Fibroblast of the conjunctiva (primary cell): Measurements from ENCODE around the gene ZNF471.

Experiments used
- DNase-seq: peaks from one replicate; pipeline ENCODE4 v3.0.0-alpha.2; 2010; ENCODE audit warnings: low read depth

ZNF471 gene

DNA sequence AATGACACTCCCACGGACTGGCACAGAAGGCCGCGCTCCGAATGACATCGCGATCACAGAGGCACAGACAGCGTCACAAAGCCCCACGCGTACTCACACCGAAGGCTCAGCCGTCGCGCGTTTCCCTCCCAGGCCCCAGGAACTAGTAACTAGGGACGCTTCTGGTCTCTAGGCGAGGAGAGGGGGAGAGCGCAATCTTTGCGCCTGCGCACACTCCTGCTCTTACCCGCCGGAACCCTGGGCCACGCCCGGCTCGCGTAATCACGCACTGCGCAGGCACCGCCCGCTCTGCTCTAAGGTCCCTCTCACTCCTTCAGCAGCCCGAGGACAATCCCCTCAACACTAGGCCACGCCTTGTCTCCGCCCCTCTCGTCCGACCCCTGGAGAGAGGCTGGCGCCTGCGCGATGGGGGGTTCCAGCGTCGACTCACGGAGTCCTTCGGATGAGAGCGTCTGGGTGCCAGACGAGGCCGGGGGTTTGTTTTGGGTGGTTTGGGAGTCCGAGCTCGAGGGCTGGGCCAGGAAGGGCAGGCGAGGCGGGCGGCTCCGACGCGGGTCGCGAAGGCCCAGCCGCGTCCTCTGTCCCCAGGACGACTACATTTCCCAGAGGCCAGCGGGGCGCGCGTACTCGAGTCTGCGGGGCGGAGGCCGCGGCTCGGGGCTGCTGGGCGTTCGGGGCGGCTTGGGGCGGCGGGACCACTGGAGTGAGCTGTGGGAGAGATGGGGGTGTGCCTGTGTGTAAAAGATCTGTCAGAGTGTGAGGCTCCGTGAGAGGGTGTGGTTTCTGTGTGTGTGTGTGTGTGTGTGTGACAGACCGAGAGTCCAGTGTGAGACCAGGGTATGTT lies at the start of gene ZNF471:
Gene ZNF471, plus strand, starts transcription at position 410 of the 844 bp plus-strand sequence. CDS start 3,717 bp downstream, outside the sequence.
- DNase-seq = peak; percentile 98

DNA sequence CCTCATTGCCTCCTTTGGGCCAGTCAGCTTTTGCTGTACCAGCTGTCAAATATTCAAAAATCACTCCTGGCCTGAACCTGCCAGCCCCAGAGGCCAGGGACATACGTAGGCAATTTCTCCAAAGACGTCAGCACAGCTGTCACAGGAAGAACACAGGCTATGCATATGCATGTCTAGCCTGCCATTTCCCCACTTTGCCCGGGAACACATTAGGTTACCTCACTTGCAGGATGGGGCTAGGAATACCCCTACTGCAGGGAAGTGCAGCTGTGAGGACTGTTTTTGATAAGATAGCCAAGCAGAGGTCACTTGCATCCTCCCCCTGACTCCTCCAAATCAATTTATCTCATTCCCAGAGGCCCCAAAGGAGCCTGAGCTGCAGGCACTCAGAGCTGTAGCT lies 33.3 kb upstream of the ZNF471 start:
- DNase-seq = no peak

DNA sequence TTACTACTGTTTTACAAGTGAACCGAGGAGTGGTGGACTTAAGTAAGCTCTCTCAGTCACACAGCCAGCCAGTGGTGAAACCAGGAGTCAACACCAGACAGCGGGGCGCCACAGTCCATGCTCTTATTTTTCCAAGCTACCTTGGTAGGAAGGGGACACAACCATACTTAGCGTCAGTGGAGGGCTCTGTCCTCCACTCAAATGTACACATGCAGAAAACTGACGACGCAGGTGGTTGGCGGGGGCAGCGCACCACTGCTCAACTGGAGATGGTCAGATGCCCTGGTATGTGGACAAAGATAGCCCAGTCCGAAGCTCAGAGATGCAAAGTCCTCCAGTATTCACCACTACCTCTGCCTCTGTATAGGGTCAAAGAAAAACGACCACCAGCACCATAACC lies 31.6 kb upstream of the ZNF471 start:
- no peak for DNase-seq

DNA sequence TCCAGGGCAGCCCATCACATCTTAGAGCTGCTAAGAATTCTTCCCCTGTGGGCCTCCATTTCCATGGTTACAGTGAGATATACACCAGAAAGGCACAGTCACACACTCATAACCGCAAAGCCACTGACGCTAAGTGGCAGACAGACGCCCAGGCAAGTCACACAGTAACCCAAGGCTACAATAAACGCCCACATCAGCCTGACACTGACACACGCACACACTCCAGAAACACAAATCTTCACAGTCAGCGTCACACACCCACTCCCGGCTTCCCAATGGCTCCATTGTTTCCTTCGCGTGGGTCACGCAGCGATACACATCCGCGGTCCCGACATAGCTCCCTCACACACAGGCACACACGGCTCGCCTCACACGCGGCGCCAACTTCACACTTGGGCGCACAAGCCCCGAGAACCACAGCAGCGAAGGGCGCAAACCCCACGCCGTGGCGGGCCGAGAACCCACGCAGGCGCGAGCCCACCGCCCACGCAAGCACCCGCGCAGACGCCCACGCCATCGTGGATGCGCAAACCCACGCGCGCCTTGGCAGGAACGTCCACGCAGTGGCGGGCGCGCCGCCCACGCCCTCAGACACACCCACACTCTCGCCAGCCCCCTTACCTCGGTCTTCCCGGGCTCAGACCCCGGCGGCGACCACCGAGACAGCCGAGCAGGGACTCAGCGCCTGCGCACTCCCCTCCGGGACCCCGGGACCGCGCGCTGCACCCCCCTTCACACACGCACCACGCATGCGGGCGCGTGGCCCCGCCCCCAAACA lies 30.8 kb upstream of the ZNF471 start, which contains the start of gene ZNF667:
Gene ZNF667, minus strand, starts transcription at position 695 of the 778 bp plus-strand sequence. CDS start 14,975 bp downstream, outside the sequence.
- no peak for DNase-seq

DNA sequence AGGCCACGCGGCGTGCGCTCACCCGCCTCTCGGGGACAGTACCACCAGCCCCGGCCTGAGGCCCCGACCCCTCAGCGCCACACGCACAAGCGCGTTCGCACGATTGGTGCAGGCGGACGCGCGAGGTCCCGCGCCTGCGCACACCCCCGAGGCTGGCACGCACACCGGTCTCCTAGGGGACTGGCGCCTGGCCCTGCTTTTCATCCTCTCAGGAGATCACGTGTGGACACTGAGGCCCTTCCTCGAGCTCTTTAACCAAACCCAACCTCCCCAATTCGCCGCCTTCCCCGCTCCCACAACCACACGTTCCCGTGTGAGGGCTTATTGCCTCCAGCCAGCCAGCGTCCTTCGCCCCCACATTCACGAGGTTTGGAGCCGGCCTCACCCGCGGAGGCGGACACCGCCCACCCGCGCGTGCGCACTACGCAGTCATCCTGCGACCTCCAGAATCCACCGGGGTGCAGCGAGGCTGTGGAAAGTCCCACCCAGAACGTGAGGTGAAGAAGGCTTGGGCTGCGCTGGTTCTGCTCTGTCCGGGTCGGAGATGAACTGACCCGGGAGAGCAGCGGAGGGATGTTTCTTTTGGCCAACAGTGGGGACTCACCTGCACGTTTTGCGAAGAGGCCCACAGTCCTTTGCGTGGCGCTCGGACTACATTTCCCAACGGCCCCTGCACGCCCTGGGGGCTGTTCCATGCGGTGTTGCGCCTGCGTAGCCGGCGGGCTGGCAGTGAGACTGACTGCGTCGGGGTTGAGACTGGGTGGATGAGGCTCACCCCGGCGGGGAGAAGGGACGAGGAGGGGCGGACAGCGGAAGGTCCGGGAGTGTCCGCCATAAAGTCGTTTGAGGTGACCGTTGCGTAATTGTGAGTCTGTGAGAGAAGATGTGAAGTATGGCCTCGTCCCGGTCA lies 30.0 kb upstream of the ZNF471 start:
- DNase-seq = peak; percentile 80

DNA sequence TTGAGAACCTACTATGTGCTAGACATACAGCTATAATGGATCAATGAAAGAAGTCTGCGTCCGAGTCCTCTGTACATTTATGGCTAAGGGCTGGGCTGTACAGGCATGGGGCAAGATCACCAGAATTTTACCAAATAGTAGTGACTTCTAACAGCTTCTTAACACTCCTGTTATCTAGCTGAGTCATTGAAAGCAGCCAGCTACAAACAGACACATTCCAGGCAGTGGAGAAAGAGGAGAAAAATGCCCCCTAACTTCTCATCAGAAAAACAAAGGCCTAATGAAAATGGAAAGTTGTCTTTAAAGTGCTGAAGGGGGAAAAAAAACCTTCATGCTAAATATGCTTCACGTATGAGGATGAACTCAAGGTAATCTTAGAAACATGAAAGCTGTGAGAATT lies 16.3 kb upstream of the ZNF471 start:
- DNase-seq = no peak

DNA sequence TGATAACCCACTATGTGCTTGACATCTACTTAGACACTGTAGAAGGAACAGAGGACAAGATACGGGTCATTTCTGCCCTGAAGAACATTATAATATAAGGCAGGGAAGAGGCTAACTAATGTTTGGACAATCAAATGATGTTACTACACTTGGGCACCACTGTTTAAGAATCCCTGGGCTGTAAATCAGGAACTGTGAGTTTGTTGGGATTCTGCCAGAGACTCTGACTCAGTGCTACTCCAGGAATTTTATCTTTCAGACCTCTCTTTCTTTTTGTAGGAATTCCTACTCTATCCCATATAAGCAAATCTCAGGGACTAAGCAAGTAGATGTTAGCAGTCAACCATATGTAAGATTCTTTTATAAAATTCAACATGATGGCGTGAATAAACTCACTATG lies 3.1 kb upstream of the ZNF471 start:
- no peak for DNase-seq

DNA sequence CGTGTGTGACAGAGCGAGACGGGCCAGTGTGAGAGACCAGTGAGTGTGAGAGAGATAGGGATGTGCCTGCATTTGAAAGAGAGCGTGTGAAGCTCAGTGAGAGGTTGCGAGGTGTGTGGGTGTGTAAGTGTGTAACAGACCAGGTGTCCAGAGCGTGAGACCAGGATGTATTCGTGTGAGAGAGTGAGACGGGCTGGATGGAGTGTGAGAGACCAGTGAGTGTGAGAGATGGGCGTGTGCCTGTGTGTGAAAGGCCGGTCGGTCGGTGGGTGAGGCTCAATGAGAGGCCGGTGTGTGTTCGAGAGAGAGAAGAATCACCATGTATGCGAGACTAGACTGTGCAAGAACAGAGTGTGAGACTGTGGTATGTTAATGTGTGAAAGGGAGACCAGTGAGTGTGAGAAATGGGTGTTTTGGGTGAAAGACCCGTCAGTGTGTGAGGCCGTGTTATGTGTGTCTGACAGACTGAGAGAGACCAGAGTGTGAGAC lies 679 bp downstream of the ZNF471 start:
- DNase-seq = no peak

DNA sequence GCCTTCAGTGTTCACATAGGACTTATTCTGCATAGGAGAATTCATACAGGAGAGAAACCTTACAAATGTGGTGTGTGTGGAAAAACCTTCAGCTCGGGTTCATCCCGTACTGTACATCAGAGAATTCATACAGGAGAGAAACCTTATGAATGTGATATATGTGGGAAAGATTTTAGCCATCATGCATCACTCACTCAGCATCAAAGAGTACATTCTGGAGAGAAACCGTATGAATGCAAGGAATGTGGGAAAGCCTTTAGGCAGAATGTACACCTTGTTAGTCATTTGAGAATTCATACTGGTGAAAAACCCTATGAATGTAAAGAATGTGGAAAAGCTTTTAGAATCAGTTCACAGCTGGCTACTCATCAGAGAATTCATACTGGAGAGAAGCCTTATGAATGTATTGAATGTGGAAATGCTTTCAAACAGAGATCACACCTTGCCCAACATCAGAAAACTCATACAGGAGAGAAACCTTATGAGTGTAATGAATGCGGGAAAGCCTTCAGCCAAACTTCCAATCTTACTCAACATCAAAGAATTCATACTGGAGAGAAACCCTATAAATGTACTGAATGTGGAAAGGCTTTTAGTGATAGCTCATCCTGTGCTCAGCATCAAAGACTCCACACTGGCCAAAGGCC lies 17.7 kb downstream of the ZNF471 start:
- no peak for DNase-seq

DNA sequence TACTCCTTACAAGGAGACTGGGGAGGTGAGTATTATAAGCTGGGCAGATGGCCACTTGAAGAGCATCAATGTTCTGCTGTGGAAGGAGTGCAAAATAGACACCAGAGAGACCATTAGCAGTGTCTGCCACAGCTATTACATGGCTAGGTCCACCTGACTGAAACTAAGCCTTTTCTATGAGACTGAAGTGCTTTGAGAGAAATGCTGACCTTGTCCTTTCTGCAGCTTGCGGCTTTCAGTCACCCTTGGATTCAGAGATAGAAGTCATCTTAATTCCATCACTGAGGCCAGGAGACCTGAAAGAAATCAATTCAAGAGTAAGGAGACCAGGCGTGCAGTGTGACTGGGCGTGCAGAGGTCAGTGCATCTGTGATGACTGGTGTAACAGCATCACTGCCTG lies 29.8 kb downstream of the ZNF471 start:
- DNase-seq = no peak

DNA sequence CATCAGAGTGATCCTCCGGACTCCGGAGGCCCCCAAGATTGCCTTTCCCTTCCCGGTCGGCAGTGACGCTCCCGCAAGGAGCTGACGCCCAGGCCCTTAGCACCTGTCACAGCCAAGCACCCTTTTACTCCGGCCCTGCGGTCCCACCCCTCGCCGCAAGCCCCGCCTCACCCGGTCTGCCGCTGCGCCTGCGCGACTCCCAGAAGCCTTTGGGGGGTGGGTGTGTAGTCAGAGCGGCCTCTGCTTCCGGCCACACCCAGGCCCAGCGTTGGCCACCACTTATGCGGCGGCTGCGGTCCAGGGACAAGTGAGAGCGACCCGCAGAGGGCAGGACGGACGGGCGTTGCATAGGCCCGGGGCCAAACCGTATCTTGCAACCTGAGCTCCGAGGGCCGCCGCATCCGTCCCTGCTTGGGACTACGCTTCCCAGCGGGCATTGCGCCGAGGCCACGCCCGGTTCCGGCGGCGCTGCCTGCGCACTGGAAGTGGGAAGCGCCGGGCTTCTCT lies 30.7 kb downstream of the ZNF471 start:
- DNase-seq = peak; percentile 82

DNA sequence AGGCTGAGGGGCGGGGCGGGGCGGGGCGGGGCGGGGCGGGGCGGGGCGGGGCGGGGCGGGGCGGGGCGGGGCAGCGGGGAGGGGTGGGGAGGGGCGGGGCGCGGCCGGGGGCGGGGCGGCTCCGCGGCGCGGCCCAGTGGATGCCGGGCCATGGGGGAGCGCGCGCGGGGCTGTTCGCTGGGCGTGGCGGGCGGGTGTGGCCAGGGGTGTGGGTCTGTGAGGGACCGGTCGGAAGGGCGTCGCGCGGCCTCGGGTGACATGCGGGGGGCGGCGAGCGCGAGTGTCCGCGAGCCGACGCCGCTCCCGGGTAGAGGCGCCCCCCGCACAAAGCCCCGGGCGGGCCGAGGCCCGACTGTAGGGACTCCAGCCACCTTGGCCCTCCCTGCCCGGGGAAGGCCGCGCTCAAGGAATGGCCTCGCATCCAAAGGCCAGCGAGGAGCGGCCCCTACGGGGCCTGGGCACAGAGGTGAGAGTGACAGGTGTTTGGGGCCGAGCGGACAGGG lies 31.2 kb downstream of the ZNF471 start, which contains the start of gene ZFP28:
Gene ZFP28, plus strand, starts transcription at position 188 of the 503 bp plus-strand sequence. Its CDS starts 71 bp downstream, at position 259.
- peak; percentile 9 for DNase-seq

DNA sequence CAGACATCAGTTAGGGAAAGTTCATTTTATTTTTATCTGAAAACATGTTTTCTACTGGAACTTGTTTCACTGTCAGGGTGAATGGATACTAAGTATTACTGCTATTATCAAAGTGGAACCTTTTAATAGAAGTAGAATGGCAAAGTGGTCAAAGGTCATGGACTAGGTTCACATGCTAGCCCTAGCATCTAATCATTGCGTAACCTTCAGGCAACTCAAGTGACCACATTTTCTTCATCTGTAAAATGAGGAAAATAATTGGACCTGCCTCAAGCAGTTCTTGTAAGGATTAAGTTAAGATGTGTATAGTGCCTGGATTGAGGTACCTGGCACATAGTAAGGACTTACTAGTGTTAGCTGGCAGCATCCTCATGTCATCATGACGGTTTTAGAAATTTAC lies 36.1 kb downstream of the ZNF471 start:
- DNase-seq = no peak

DNA sequence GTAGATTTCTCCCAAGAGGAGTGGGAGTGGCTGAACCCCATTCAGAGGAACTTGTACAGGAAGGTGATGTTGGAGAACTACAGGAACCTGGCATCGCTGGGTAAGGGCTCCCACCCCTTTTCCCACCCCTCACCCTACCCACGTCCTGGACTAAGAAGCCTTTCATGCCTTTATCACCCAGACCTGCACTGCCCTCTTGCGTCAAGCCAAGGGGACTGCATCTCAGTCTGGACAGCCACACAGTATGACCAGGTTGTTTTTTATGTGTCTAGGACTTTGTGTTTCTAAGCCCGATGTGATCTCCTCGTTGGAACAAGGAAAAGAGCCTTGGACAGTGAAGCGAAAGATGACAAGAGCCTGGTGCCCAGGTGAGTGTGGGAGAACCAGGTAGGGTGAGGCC lies 39.9 kb downstream of the ZNF471 start:
- no peak for DNase-seq

DNA sequence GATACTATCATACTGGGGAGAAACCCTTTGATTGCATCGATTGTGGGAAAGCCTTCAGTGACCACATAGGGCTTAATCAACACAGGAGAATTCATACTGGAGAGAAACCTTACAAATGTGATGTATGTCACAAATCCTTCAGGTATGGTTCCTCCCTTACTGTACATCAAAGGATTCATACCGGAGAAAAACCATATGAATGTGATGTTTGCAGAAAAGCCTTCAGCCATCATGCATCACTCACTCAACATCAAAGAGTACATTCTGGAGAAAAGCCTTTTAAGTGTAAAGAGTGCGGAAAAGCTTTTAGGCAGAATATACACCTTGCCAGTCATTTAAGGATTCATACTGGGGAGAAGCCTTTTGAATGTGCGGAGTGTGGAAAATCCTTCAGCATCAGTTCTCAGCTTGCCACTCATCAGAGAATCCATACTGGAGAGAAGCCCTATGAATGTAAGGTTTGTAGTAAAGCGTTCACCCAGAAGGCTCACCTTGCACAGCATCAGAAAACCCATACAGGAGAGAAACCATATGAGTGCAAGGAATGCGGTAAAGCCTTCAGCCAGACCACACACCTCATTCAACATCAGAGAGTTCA lies 46.7 kb downstream of the ZNF471 start:
- DNase-seq = no peak

DNA sequence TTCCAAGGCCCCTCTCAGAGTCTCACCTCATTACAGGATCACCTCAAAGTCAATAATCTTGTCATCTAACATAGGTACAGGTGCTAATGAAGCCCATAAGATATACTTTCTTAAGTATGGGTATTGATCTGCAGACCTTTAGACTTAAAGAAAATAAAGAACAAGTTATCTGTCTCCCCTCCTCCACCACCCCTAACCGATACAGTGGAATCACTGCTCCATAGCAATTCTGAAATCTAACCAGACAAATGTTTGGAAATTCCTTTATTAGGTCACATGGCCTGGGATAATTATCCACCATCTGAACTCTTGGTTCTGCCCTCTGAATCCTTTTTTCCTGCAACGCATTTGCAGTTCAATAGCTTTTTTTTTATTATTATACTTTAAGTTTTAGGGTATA lies 55.1 kb downstream of the ZNF471 start:
- no peak for DNase-seq

DNA sequence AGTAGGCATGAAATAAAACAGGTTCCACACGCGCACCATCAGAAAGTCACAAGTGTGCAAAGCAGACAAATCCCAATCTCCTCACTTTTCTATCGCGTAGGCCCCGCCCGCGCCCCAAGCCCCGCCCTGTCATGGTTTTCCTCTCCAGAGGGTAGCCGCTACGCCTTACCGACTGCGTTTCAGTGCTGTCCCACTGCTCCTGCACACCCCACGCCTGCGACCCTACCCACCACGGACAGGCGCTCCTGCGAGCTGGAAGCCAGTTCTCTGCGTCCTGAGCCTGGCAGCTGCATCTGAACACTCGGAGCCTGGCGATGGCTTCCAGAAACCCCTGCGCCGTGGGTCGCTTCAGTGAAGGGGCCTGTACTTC lies 59.2 kb downstream of the ZNF471 start:
- DNase-seq = no peak

DNA sequence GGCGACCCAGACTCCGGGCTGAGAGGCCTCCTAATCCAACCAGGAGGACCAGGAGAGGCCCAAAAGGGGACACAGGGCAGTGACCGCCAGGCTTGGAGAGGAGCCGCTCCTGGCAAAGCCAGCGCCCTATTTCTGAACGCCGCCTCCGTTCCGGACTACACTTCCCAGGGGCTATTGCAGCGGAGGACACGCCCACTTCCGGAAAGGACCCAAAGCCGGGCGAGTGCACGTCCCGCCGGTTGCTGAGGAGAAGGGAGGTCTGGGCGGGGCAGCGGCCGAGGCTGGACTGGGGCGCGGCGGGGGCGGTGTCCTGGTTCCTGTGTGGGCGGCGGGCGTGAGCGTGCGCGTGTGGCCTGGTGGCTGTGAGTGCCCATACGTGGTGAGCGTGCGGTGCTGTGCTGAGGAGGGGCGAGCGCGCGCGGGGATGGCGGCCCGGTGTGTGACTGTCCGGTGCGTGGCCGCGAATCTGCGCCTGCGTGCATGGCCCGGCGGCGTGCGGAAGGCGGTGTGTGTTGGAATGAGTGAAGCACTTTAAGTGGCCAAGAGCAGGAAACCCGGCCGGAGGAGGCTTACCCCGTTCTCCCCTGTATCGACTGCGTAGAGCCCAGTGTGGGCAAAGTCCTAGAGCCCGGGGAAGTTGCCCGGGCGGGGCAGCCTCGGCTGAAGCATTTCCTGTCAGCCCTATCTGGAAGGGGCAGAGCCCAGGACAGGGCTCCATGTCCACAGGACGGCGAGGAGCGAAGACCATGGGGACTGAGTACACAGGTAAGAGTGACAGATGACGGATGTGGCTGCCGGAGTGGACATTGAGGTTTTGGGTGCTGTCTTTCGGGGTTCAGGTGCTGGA lies 59.8 kb downstream of the ZNF471 start, which contains the start of gene ZNF470:
Gene ZNF470, plus strand, starts transcription at position 195 of the 847 bp plus-strand sequence. CDS start 2,844 bp downstream, outside the sequence.
- peak; percentile 80 for DNase-seq

DNA sequence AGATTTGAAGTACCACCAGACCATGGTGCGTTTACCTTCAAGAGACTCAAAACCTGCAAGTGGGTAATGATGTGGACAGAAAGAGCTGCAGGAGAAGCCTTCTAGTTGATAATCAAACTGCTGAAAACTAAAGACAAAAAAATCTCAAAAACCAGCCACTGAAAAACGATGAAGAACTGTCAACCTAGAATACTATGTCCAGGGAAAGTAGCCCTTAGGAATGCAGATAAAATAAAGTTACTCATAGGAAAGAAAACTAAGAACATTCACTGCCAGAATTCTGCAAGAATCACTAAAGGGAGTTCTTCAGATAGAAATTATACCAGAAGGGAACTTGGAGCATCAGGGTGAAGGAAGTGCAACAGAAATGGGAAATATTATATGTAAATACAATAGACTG lies 64.9 kb downstream of the ZNF471 start:
- no peak for DNase-seq
